ENCODE data around the gene FAM13A. TPM values are rescaled to one million over a fixed set of nuclear protein-coding genes. Genes with fewer than 3 reads are reported as not detected.
"Not testable (repeated sequence)": the region's sequence is repeated elsewhere in the genome, so short reads cannot be mapped to it uniquely, and the experiment has no call there.

Gene FAM13A
- total RNA-seq, 1 experiment from 2014 or later: 9.9 TPM

DNA sequence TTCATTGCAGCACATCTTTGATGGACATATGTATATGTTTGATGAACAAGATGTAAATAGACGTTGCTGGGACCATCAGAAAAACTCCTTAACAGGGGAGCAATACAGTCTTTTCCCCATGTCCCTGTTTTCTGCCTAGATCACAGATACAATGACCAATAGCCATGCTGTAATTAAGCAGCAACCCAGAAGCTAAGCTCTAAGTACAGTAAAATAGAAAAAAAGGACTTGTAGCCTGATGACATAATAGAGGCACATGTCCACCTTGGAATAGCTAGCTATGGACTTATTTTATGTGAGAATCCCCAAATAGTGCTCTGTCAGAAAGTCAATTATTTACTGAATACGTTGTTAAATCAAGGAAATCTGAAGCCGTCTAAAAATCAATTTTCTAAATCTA lies 14.9 kb downstream of the FAM13A start:
- DNase-seq (ENCODE audit: low read depth): no peak

DNA sequence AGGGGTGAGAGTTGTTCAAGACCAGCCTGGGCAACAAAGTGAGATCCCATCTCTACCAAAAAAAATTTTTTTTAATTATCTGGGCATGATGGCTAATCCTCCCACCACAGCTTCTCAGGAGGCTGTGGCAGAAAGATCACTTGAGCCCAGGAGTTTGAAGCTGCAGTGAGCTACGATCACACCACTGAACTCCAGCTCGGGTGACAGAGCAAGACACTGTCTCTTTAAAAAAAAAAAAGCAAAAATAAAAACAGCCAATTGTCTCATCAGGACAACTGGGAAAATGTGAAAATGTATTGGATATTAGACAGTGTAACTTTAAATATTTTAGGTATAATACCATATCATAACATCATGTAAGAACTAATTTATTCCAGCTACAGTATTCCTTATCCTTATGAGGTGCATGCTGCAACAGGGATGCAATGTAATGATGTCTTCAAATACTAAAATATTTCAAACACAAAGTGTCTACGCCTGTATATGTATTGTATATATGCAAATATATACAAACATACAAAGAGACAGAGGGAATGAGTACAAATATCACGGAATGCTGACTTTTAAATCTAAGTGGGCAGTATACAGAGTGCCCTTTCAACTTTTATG lies 17.2 kb downstream of the FAM13A start:
- no peak for DNase-seq (ENCODE audit: low read depth)

DNA sequence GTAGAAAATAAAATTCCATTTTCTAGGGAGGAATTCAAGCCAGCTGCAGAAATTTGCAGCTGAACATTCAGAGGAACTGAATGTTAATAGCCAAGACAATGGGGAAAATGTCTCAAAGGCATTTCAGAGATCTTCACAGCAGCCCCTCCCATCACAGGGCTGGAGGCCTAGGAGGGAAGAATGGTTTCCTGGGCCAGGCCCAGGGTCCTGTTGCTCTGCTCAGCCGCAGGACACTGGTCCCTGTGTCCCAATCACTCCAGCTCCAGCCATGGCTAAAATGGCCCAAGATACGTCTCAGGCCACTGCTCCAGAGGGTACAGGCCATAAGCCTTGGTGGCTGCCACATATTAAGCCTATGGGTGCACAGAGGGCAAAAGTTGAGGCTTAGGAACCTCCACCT lies 20.4 kb downstream of the FAM13A start:
- no peak for DNase-seq (ENCODE audit: low read depth)

DNA sequence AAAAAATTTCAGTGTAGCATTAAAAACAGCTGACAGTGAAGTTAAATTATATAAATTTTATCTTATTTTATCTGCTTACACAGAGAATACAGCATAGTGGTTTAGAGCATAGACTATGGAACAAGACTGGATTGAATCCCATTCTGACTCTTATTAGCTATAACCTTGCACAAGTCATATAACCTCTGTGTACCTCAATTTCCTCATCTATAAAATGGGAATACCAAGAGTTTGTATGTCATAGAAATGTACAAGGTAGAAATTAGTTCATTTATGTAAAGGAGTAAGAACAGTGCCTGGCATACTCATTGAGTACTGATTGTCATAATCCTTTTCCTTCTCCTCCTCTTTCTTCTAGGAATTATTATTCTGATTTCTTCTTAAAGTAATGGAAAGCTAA lies 25.7 kb downstream of the FAM13A start:
- no peak for DNase-seq (ENCODE audit: low read depth)

DNA sequence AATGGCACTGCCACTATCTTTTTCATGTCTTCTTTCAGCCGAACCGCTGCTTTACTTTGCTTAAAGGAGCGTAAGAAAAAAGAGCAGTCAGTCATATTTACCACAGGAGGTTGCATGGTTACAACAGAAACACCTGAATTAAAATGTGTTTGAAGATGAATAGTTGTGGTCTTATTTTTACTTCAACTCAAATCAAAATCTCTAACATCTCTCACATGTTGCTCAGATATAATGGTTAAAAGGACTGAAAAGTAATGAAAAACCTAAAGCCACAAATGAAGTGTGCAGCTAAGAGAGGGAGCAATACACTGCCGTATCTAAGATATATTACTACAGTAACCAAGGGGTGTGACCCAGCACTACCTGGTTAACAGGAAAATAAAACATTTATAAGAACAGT lies 27.4 kb downstream of the FAM13A start:
- no peak for DNase-seq (ENCODE audit: low read depth)

DNA sequence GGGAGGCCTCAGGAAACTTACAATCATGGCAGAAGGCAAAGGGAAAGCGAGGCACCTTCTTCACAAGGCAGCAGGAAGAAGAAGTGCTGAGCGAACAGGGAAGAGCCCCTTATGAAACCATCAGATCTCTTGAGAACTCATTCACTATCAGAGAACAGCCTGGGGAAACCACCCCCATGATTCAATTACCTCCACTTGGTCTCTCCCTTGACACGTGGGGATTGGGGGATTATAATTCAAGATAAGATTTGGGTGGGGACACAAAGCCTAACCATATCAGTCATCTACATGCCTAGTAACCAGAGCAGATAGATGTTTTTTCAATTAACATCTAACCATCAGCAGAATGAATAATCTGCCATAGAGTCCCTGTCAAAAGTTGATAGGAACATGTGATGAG lies 30.4 kb downstream of the FAM13A start:
- no peak for DNase-seq (ENCODE audit: low read depth)

DNA sequence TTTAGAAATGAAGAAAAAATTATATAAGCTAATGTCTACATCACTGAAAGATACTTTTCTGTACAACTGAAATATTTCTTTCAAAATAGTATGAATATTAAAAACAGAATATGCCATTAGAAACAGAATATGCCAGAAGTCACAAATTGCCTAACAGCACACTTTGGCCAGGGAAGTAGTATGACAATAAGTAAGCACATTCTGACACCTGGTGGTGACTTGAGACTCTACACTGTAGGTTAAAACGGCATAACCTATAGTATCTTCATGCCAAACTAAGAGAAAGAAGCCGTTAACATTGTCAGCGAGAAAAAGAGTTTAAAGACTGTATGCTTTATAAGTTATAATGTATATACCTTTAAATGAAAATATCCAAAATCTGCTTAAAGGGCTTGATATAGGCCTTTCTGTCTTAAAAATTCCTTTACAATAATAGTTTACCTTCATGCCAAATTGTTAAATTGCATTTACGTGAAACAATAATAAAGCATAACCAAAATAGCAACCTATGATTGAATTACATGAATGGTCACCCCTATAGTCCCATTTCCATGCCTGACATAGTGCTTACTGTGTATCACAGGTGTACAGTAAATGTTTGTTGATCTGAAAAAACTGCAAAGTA lies 32.8 kb downstream of the FAM13A start:
- peak; percentile 65 for DNase-seq (ENCODE audit: low read depth)

DNA sequence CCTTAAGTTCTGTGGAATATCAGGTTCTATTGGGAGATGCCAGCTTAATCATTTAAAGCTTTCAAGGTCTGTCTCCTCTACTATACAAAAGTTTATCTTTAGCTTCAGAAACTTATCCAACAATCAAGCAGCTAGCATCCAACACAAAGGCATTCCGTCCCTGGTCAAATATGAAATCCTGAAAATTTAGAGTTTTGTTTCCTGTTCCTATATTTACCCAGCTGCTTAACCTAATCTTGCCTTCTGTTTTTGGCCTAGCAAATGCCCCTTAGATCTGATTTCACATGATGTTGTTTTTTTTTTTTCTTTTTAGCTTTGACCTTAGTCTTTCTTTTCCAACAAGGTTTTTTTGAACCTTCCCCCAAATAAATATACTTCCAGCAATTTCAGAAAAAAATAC lies 33.8 kb downstream of the FAM13A start:
- DNase-seq (ENCODE audit: low read depth): no peak

DNA sequence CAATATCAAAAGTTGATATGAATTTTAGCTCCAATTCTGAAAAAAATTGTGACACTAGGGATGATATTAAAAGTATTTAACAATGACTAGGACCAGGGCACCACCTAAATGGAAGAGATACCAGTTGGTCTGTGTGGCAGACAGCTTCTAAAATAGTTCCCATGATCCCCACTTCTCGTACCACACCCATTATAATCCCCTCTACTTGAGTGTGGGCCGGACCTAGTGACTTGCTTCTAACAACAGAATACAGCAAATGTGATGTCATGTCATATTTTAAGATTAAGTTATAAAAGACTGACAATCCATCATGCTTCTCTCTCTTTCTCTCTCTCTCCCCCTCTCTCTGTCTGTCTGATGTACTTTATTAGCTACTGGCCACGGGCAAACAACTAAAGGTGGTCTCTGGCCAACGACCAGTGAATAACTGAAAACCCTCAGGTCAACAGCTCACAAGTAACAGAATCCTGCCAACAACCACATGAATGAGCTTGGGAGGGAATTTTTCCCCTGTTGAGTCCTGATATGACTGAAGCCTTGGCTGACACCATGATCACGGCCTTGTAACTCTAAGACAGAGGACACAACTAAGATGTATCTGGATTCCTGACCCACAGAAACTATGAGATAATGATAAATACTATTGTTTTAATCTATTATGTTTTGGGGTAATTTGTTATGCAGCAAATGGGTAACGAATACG lies 34.4 kb downstream of the FAM13A start:
- DNase-seq (ENCODE audit: low read depth): no peak

DNA sequence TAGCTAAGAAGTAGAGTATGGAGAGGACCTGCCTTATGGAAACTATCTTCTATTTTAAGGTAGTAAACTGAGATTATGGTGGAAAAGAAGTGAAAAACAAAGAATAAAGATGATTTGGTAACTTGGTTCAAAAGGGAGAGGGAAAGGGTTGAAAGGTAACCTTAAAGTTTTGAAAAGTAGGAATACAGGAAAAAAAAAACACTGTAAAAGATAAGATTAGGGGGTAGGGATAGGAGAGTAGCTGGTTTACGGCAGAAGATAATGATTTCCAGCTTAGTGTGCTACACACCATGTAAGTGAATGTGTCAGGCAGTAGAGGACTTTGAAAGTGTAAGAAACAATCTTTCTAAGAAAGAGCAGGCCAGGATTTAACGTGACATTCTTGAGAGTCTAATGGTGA lies 35.3 kb downstream of the FAM13A start:
- no peak for DNase-seq (ENCODE audit: low read depth)

DNA sequence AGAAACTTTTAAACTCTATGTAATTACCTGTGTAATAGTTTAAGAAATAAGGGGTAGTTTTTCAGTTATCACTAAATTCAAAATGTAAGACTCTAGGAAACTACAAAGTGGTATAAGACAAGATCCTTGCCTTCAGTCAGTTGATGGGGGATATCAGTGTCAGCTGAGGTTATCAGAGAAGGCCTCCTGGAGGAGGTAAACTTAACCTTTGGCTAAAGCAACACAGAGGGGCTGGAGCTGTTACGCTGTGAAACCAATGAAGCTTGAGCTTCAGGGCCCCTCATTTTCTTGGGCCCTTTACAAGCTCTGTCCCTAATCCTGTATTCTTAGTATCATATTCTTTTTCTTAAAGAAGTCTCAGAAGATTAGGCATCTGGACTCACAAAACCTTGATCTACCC lies 35.9 kb downstream of the FAM13A start:
- DNase-seq (ENCODE audit: low read depth): no peak

DNA sequence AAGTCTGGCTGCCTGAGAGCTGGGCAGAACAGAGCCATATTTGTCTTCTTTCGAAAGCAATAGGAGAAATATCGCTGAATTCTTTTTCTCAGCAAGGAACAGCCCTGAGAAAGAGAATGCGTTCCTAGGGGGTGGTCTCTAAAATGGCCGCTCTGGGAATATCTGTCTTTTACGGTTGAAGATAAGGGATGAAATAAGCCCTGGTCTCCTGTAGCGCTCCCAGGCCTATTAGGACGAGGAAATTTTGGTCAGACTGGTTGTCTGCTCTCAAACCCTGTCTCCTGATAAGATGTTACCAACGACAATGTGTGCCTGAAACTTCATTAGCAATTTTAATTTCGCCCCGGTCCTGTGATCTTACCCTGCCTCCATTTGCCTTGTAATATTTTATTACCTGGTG lies 42.1 kb downstream of the FAM13A start:
- DNase-seq (ENCODE audit: low read depth): not testable (repeated sequence)

DNA sequence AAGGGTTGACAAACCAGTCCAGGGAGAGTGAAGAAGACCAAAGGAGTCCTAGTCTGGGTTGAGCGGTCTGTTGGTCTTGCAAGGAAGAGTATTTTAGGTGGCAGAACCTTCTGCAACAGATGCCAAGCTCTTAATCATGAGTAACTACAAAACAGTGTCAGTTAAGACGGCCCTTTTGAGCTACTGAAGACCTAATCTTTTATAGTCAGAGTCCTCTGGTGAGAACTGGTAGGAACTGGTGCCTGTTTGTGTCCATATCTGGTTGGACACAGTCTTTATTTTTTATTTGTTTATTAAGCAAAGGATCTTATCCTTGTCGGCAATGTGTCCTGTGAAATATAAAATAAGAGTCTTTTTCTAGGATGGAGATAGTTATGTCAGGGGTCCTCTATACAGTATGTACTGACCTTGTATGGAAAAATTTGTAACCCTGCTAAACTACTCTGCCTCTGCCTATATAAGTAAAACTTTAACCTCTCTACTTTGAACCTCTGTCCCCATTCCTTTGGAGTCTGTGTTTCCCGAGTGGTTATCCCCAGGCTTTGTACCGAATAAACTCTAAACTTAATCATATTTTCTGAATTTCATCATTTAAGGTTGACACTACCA lies 47.1 kb downstream of the FAM13A start:
- DNase-seq (ENCODE audit: low read depth): no peak

DNA sequence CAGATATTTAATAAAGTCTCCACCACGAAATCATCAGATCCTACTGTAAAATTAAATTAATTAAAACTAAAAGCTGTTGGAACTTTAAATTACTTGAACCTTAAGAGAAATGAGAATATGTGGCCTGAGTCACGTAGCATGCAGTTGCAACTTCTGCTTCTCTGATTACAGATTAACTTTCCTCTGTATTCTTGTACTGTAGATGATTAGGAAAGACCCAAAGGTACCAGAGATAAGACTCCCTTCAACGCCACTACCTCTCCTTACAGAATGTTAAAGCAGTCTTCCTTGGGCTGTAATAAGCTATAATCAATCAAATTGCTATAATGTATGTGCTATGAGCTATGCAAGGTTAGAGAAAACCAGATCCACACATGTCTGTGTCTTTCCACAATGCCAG lies 47.9 kb downstream of the FAM13A start:
- no peak for DNase-seq (ENCODE audit: low read depth)

DNA sequence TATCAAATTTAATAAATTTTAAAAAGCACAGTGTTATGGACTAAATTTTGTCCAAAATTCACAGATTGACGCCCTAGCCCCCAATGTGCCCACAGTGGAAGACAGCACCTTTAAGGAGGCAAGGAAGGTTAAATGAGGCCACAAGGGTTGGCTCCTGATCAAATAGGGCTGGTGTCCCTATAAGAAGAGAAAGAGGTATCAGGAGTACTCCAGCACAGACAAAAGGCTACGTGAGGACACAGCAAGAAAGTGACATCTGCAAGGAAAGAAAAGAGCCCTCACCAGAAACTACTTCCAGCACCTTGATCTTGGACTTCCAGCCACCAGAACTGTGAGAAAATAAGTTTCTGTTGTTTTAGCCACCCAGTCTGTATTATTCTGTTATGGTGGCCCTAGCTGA lies 48.8 kb downstream of the FAM13A start:
- no peak for DNase-seq (ENCODE audit: low read depth)

DNA sequence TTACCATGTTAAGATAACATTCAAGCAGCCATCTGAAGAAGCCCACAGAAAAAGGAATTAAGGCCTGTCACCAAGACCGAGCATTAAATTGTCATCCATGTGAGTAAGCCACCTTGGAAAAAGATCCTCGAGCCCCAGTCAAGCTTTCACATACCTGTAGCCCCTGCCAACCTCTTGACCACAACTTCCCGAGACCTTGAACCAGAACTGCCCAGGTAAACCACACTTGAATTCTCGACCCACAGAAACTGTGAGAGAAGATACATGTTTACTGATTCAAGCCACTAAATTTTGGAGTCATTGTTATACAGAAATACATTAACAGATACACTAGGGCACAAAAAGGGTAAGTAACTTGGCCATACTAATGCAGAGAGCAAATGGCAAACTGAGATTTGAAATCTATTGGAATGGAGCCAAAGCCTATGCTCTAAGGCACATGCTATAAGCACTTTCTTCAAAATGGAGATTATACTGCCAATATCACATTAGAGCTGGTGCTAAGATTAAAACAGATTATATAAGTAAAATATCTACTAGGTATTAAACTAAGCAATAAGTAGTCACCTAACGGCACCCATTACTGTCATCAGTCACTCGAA lies 49.5 kb downstream of the FAM13A start:
- DNase-seq (ENCODE audit: low read depth): no peak

DNA sequence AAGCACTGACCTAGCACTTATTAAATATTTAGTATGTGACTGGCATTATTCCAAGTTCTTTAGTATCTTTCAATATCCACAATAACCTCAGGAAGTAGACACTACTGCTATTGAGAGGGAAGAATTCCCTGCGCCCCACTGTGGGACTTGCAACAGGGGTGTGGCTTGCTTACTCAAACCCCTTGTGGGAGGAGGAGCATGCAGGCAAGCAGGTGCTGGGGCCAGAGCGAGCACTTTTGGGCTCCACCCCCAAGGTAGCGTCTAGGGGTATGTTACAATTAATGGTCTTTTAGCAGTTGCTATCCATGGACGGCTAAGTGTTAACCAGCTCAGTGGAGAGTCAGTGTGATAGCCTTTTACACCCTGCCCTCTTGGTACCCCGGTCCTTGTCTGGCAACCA lies 50.7 kb downstream of the FAM13A start:
- no peak for DNase-seq (ENCODE audit: low read depth)

DNA sequence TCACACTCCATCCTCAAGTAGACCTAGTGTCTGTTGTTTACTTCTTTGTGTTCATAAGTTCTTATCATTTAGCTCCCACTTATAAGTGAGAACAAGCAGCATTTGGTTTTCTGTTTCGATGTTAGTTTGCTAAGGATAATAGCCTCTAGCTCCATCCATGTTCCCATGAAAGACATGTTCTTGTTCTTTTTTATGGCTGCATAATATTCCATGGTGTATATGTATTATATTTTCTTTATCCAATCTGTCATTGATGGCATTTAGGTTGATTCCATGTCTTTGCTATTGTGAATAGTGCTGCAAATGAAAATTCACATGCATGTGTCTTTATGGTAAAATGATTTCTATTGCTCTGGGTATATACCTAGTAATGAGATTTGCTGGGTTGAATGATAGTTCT lies 51.9 kb downstream of the FAM13A start:
- not testable (repeated sequence) for DNase-seq (ENCODE audit: low read depth)

DNA sequence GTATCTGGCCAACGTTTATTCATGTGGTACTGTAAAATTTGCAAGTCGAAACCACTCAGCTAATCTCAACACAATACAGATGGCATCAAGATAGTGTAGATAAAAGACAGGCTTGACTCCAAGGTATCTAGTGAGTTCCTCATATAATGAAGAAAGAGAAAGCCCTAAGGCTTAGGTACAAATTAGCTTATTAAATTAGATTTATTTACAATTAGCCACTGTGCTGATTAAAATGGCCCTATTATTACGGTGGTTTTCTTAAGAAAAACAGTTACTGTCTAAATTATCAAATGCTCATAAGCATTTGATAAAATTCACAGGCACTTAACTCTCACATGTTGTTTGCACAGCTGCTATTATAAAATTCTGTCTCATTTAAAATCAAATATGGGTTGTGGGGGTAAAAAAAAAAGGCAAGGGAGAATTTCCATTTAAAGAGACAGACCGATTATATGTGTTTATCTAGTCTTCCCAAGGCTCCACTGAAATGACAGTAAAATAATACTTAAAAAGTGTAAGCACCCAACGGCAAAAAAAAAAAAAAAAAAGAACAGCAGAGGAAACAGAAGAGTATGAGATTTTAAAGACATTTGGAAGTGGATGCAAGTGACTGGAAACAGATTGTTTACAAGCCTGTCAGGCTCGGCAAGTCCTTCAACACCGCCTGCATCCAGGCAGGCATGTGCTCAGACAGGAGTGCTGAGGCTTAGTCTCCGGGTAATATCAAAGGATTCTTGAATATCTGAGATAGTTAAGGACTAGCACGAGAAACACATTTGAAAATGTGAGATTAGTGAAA lies 55.1 kb downstream of the FAM13A start:
- peak; percentile 3 for DNase-seq (ENCODE audit: low read depth)

DNA sequence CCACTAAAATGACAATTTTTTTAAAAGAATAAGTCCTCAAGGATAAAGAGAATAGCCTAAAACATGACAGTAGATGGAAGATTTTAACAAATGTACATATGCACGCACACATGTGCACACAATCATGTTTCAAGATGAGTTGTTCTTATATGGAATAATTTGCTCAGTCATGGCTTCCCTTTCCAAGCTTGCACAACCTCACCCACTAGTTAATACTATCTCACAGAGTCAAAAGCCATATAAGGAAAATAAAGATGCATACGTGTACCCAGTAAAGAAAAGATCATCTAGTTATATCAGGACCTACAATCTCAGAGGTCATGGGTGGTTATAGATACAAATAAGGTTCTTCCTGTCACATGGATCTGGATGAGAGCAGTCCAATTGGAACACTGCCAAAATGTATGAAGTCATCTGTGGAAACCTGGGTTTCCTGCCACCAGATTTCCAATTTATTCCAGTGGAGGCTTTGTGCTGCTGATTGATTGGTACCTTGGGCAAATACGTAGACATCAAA lies 56.1 kb downstream of the FAM13A start:
- DNase-seq (ENCODE audit: low read depth): peak; percentile 79

DNA sequence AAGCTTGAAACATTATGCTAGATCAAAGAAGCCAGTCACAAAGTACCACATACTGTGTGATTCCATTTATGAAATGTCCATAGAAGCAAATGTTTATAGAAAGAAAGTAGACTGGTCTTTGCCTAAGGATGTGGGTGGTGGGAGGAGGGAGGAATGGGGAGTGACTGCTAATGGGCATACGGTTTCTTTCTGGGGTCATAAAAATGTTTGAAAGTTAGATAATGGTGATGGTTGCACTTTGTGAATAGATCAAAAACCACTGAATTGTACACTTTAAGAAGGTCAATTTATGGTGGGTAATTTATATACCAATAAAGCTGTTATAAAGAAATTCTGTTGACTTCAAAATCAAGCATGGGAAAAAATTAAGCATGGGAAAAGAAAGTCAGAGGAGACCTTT lies 56.6 kb downstream of the FAM13A start:
- no peak for DNase-seq (ENCODE audit: low read depth)

Data from RPMI7951 (cell line).